B cell (primary cell): Measurements from ENCODE around the gene ZNF565. TPM values are rescaled to one million over a fixed set of nuclear protein-coding genes. Genes with fewer than 3 reads are reported as not detected.

Experiments
- ATAC-seq: fragments of 200-7000 bp; cut with Tn5 transposase; one replicate; pipeline ENCODE4 v1.10.0; 2021; ENCODE audit warnings: low read depth, mild to moderate bottlenecking, moderate number of reproducible peaks, moderate library complexity
- CTCF ChIA-PET: fragments of 350-600 bp; sonication (Branson Sonifier 250); formaldehyde crosslinking; loops from one replicate; lab custom pipeline; 2021; ENCODE audit warnings: antibody characterized with exemption, inconsistent platforms; lab: Charles Lee
- POLR2A ChIA-PET: fragments of 350-600 bp; sonication (Branson Sonifier 250); formaldehyde crosslinking; loops from one replicate; lab custom pipeline; 2021; ENCODE audit warnings: antibody characterized with exemption; lab: Charles Lee
- DNase-seq: peaks from one replicate; pipeline ENCODE4 v3.0.0; 2013
- H2AFZ ChIP-seq: 2 replicates; pipeline ENCODE4 v1.6.1; 2012; ENCODE audit warnings: mild to moderate bottlenecking, low read depth, low read length; ENCODE audit not compliant: insufficient read depth, poor library complexity, severe bottlenecking
- H3K27ac ChIP-seq, 2 donors: 1 replicate in 1 of 2; 2 replicates in 1 of 2; pipeline ENCODE4 v1.5.1; 2012 to 2013; ENCODE audit warnings: low read length in 2 of 2, mild to moderate bottlenecking in 2 of 2, moderate library complexity in 1 of 2
- H3K27me3 ChIP-seq, 4 experiments: fragments of 200-600 bp in 1 of 4; sonication (generic) in 1 of 4; replicated peaks in 1 of 4; 1 replicate in 2 of 4; 2 replicates in 2 of 4; pipeline versions ENCODE4 v1.6.1 to v1.7.0; 2013 to 2016; ENCODE audit warnings: low read length in 3 of 4, mild to moderate bottlenecking in 2 of 4, mixed read lengths in 1 of 4, moderate library complexity in 1 of 4; ENCODE audit not compliant: insufficient read depth in 4 of 4, control insufficient read depth in 3 of 4; ENCODE audit errors: control extremely low read depth in 1 of 4
- H3K36me3 ChIP-seq, 2 experiments: replicated peaks in 1 of 2; 1 replicate in 1 of 2; 2 replicates in 1 of 2; pipeline versions ENCODE4 v1.6.1 to v1.7.1; 2013; ENCODE audit warnings: low read length in 1 of 2; ENCODE audit not compliant: insufficient read depth in 2 of 2, control insufficient read depth in 1 of 2; ENCODE audit errors: control extremely low read depth in 1 of 2, extremely low read depth in 1 of 2
- H3K4me1 ChIP-seq, 2 donors: fragments of 200-600 bp in 1 of 2; sonication (generic) in 1 of 2; 1 replicate in 1 of 2; 2 replicates in 1 of 2; pipeline versions ENCODE4 v1.5.1 to v1.6.1; 2013 to 2017; ENCODE audit warnings: low read length in 2 of 2; ENCODE audit not compliant: control insufficient read depth in 2 of 2, insufficient read depth in 2 of 2
- H3K4me2 ChIP-seq: replicated peaks from 2 replicates; pipeline ENCODE3; 2012; ENCODE audit warnings: mild to moderate bottlenecking, low read depth, low read length; ENCODE audit not compliant: poor library complexity, severe bottlenecking
- H3K4me3 ChIP-seq, 5 experiments: fragments of 200-600 bp in 1 of 5; sonication (generic) in 1 of 5; 1 replicate in 3 of 5; 2 replicates in 2 of 5; pipeline versions ENCODE4 v1.5.1 to v1.7.0; 2011 to 2016; ENCODE audit warnings: low read length in 4 of 5, mild to moderate bottlenecking in 4 of 5, low read depth in 2 of 5, control low read depth in 1 of 5, moderate library complexity in 1 of 5; ENCODE audit not compliant: insufficient read depth in 1 of 5; ENCODE audit errors: control extremely low read depth in 1 of 5, extremely low read depth in 1 of 5
- H3K79me2 ChIP-seq: fragments of 200-600 bp; sonication (generic); one replicate; pipeline ENCODE4 v1.6.0; 2016; ENCODE audit warnings: low read length; ENCODE audit not compliant: control insufficient read depth, insufficient read depth
- H3K9ac ChIP-seq: fragments of 200-600 bp; sonication (generic); 2 replicates; pipeline ENCODE4 v1.6.1; 2017; ENCODE audit warnings: mild to moderate bottlenecking, low read length, moderate library complexity
- H3K9me3 ChIP-seq, 3 donors: one replicate each; pipeline versions ENCODE4 v1.6.1 to v1.7.1; 2013; ENCODE audit warnings: low read length in 2 of 3; ENCODE audit not compliant: control insufficient read depth in 2 of 3, insufficient read depth in 1 of 3; ENCODE audit errors: control extremely low read depth in 1 of 3
- H4K20me1 ChIP-seq: 2 replicates; pipeline ENCODE4 v1.6.0; 2012; ENCODE audit warnings: mild to moderate bottlenecking, low read length; ENCODE audit not compliant: insufficient read depth, control insufficient read depth, poor library complexity, severe bottlenecking
- H3K27ac Mint-ChIP-seq: one replicate; pipeline ENCODE4 v1.8.0; 2021; ENCODE audit warnings: mixed read lengths
- H3K27me3 Mint-ChIP-seq: one replicate; pipeline ENCODE4 v1.8.0; 2021; ENCODE audit warnings: mixed read lengths
- H3K4me1 Mint-ChIP-seq: one replicate; pipeline ENCODE4 v1.8.0; 2021; ENCODE audit warnings: mixed read lengths
- H3K4me3 Mint-ChIP-seq: one replicate; pipeline ENCODE4 v1.8.0; 2021; ENCODE audit warnings: mixed read lengths
- H3K9me3 Mint-ChIP-seq: one replicate; pipeline ENCODE4 v1.8.0; 2022; ENCODE audit warnings: mixed read lengths; ENCODE audit not compliant: insufficient read depth
- CTCF ChIP-seq: fragments of 200-600 bp; IDR thresholded peaks from one replicate; pipeline ENCODE4 v1.8.0; 2022; ENCODE audit warnings: antibody characterized with exemption, mild to moderate bottlenecking
- EZH2 ChIP-seq: IDR thresholded peaks from 2 replicates; pipeline ENCODE4 v1.6.1; 2012; ENCODE audit warnings: borderline replicate concordance, low read depth, mild to moderate bottlenecking, moderate library complexity, low read length; ENCODE audit not compliant: insufficient read depth, poor library complexity, severe bottlenecking
- WGBS: methylation state at CpG from one replicate; pipeline ENCODE4 v1.1.5; 2013; ENCODE audit warnings: missing lambda C conversion rate; ENCODE audit not compliant: insufficient coverage; 5-methylcytosine and 5-hydroxymethylcytosine counted together
- intact Hi-C: fragments of 100-400 bp; cut with micrococcal nuclease; formaldehyde crosslinking; loops from one replicate; pipeline ENCODE4 v1.10.0; 2022
- polyA plus RNA-seq: library from polyadenylated mRNA; depleted of rRNA; stranded (reverse); fragments of >200 nt; gene quantifications from 2 replicates; pipeline ENCODE4 v1.2.3, GENCODE V29; 2012
- total RNA-seq, 2 donors: library from RNA; stranded (reverse); fragments of 120-200 nt in 1 of 2; gene quantifications; 1 replicate in 1 of 2; 2 replicates in 1 of 2; pipeline versions ENCODE4 v1.2.3 to v1.2.4, GENCODE V29; 2013 to 2022

ZNF565 gene
- total and polyA plus RNA-seq, 2 donors (not counting 1 experiment from before 2014, with no cell fraction given) = 2.9 to 5.2 TPM

- WGBS = 37% methylated on average over 34 of the region's 40 CpGs
- Mint-ChIP-seq H3K27ac (no peak within 1 kb of the TSS), H3K4me1 (no peaks in the 10 kb centered on the region), H3K9me3 (no peaks in the 10 kb centered on the region), H3K27me3 (no peaks in the 10 kb centered on the region), H3K4me3 (no peak within 1 kb of the TSS)
- Histone ChIP-seq H3K4me1 (no peaks in the 10 kb centered on the region), H3K9me3 (no peaks in the 10 kb centered on the region), H3K4me3 (no peak within 1 kb of the TSS), H4K20me1 (no peaks in the 10 kb centered on the region), H3K36me3 (peaks cover 1 to 33% of the 10 kb centered on the region in 2 experiments), H2AFZ (no peak within 1 kb of the TSS), H3K27ac (no peak within 1 kb of the TSS), H3K9ac (no peak within 1 kb of the TSS), H3K27me3 (no peaks in the 10 kb centered on the region), H3K4me2 (peak within 1 kb of the TSS; percentile 28), H3K79me2 (no peaks in the 10 kb centered on the region)
- ATAC-seq = no peak
- no peak for TF ChIP-seq CTCF
- no peak for TF ChIP-seq EZH2
- ChIA-PET CTCF (interaction anchor here (0.7 to 2.6 kb wide), 3 partner anchors 14 to 25 kb away, joined by 3 to 15 read pairs (median 5); no protein-coding TSS in a partner anchor), POLR2A (no interaction called here)
- DNase-seq = no peak
- intact Hi-C loops = no loop called here
Observed at GRCh38 chr19:36152352-36153091, 61.9 kb downstream of the ZNF565 start, which contains the start of gene COX7A1. Gene COX7A1 (minus strand): TSS chr19:36152447. CDS start chr19:36152407, 40 bp downstream.

- no peaks in the 10 kb centered on the region for H3K27me3 Mint-ChIP-seq
- Histone ChIP-seq H4K20me1 (no peaks in the 10 kb centered on the region), H3K79me2 (no peaks in the 10 kb centered on the region), H3K9me3 (no peaks in the 10 kb centered on the region), H3K4me3 (no peak overlapping the region), H3K27ac (no peak overlapping the region), H3K4me1 (no peaks in the 10 kb centered on the region), H3K27me3 (no peaks in the 10 kb centered on the region), H3K4me2 (peak overlapping the region; percentile 28), H3K36me3 (peaks cover 1 to 36% of the 10 kb centered on the region in 2 experiments), H2AFZ (no peak overlapping the region), H3K9ac (no peak overlapping the region)
- DNase-seq = no peak
- no peak overlapping the region for H3K27ac Mint-ChIP-seq
- no peak overlapping the region for H3K4me3 Mint-ChIP-seq
- 86% methylated on average over 16 of the region's 16 CpGs for WGBS
- ATAC-seq = no peak
- H3K4me1 Mint-ChIP-seq = no peaks in the 10 kb centered on the region
- intact Hi-C loops = no loop called here
- TF ChIP-seq CTCF (no peak), EZH2 (no peak)
- ChIA-PET CTCF (interaction anchor here (2.6 kb wide), 1 partner anchor 25 kb away, joined by 15 read pairs; no protein-coding TSS in a partner anchor), POLR2A (no interaction called here)
- no peaks in the 10 kb centered on the region for H3K9me3 Mint-ChIP-seq
Observed at GRCh38 chr19:36152019-36152351, 62.5 kb downstream of the ZNF565 start.
